HG02623 (cell line): ENCODE measurements around the gene DISC1.

Experiments used
- ATAC-seq: cut with Tn5 transposase; IDR thresholded peaks from one replicate; pipeline ENCODE4 v1.9.1; 2021; ENCODE audit warnings: moderate library complexity; ENCODE audit not compliant: unreplicated experiment

The DISC1 gene

DNA sequence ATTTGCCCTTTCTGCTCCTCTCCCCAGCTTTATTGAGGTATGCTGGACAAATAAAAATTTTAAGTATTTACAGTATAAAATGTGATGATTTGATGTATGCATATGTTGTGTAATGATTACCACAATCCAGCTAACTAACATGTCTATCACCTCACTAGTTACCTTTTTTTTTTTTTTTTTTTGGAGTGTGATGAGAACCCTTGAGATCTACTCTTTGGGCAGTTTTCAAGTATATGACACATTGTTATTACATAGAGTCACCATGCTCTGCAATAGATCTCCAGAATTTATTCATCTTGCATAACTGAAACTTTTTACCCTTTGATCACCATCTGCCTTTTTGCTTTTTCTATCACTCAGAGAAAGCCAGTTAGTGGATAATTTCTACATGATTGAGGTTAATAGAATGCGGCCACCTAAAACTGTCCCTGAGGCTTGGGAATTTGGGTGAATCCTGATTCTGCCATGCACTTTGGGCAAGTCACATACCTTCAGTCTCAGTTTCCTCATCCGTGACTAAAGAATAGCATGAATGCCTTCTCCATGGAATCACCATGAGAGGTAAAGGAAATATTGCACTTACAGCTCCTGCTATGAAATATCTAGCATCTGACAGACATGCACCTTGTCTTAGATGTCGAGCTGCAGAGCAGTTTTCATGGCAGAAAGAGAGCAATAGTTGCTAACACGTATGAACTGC, 295.2 kb downstream of the DISC1 start:
- ATAC-seq, result no peak

DNA sequence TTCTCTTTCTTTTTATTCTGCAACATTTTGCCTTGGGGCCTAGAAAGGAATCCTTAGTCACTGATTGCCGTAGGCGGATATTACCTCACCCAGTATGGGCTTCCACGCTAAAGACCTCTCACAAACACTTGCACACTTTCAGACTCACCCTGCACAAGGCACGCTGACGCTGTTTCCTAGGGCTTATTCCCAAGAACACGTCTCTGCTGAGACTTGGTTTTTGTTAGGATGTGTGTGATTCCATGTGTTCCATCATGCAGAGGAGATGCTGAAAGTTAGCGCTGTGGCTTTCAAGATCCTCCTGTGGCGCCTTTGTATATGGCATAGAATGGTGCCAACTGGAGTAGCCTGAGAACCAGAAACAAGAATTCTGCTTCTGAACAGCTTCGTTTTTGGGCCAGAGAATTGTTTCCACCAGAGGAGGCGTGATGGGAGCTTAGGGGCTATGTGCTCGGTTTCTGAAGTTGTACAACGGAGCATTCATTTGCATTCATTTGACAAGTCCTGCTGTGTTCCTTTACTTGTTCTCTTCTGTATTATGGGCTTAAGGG, 297.0 kb downstream of the DISC1 start:
- ATAC-seq, result no peak

DNA sequence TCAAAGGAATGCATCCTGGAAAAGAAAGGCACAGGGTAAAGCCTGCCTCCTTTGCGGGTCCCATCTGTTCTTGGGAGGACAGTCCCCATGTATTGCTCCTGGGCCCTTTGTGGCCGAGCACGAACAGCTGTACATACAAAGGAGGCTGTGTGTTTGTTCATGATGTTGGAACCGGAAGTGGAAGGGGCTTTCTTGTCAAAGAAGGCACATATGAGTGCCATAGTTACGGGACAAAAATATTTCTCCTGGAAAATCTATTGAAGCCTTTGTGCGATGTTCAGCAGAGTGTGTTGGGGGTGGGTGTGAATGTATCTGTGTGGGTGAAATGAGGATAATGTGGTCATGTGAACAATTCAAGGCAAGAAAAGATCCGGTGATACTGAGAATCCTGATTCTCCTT, 297.6 kb downstream of the DISC1 start:
- no peak for ATAC-seq

DNA sequence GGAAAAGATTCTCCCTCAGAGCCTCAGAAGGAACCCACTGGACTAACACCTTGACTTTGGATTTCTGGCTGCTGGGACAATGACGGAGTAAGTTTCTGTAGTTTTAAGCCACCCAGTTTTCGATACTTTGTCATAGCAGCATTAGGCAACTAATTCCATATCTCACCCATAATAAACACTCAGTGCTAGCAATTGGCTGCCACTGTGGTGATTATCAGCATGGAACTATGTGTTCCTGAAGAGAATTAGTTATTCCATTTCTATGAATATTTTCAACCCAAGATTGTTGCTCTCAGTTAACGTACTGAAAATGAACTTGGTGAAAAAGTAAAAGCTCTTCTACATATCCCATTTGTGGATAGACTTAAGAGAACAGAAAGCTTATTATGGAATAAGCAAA, 299.3 kb downstream of the DISC1 start:
- no peak for ATAC-seq

DNA sequence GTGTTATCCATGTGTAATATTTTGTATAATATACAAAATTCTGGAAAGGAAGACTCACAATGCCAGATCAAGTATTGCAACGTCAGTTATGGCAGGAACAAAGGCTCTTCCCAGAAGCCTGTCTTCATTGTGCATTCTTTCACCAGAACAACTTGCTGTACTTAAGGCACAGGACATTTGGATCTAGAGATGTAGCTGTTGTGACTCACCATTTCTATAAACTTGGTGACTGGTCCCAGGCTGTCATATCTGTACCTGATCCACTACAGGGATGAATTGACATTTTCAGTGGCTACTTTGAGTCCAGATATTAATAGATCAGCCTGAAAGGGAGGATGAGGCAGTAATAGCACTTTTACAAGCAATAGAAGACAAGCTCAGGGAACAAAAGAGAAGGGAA, 299.8 kb downstream of the DISC1 start:
- no peak for ATAC-seq

GRCh38 chr1:231926933-231927332, 300.3 kb downstream of the DISC1 start:
- ATAC-seq, result no peak

DNA sequence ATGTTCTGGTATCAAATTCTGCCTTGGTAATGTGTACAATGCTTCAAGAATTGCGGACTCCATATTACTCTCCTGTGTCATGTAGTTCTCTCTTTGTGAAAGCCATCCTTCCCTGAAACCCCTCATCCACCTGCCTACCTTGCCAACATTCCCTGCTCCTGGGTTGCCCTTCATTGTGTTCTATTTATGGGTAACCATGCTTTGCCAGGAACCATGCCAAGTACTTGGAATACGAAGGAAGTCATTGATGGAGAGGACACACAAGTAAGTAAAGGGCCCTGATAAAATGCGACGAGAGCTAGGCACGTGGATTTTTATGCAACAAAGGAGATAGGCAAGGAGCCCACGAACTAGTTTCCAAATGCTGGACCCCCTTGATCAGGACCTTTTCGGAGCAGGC, 300.8 kb downstream of the DISC1 start:
- ATAC-seq, result no peak

DNA sequence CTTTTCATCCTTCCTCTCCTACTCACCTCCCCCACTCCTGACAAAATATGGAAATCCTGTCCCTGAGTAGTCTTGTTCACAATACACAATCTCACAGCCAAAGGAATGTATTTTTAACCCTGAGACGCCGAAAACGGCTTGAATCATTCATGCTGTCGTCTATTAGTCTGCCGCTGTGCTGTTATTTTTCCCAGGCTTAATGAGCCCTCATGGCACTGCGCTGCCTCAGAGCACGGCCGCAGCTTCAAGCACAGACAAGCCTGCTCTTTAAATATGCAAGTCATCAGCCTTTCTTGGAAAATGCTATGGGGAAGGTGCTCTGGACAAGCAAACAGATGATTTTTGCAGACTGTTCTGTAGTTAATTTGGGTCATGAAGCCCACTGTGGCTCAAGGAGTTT, 302.7 kb downstream of the DISC1 start:
- no peak for ATAC-seq

- ATAC-seq, result no peak
These were observed 303.8 kb downstream of the DISC1 start for GRCh38 chr1:231930257-231930947.

DNA sequence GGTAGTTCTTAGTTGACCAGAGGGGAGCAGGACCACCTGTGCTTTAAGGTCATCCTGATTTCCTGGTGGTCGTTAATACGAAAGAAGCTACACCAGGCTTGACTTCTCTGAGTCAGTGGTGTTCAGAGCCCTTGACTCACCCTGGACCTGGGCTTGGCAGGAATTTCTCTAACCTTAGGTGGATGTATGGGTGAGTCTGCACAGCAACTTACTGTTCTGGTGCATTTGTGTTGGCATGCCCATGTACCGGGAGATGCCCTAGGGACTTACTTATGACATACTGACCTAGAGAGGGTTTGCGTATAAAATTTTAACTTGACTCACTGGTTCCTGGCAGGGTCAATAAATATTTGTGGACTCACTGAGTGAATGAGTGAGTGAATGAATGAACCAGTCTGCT, 304.6 kb downstream of the DISC1 start:
- ATAC-seq, result no peak

DNA sequence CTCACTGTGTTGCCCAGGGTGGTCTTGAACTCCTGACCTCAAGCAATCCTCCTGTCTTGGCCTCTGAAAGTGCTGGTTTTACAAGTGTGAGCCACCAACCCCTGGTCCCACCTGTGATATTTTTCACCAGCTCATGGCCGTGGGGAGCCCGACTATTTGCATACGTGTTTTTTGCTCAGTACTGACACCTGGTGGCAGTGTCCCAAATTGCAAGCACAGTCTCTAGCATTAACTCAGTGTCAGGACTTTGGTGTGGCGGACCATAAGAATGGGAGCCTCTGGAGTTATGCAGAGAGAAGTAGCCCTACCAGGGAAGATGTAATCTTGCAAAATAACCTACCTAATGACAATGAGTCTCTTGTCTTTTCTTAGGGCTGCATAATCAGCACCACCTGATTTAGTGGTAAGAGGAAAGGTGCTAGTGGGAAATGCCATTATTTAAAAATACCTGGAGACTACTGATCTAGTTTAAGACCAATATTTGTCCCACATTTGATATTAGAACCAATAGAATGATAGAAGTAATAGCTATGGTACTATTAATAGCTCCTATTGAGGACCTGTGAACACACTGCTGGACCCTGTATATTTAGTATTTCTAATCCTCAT, 305.4 kb downstream of the DISC1 start:
- ATAC-seq, result no peak

GRCh38 chr1:231933711-231934626, 307.4 kb downstream of the DISC1 start:
- no peak for ATAC-seq

DNA sequence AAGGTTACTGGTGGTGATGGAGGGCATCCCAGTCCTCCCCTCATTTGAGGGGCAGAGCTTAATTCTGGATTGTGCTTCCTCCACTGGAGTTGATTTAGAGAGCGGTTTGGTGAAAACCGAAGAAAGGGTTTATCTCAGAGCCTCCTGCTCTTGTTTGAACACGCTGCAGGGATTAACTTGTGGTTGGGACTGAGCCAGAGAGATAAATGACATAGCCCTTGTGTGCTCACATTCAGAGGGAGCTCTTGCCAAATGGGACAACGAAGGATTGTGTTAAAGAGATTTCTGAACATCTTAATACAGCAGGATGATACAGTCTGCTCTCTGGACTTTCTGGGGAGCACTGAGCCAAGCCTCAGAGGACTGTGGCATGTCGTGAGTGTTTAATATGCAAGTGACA, 308.2 kb downstream of the DISC1 start:
- ATAC-seq, result no peak

- ATAC-seq, result no peak
These were observed 309.3 kb downstream of the DISC1 start for GRCh38 chr1:231935856-231936255.

- ATAC-seq, result no peak
These were observed 310.6 kb downstream of the DISC1 start for GRCh38 chr1:231936983-231937775.

DNA sequence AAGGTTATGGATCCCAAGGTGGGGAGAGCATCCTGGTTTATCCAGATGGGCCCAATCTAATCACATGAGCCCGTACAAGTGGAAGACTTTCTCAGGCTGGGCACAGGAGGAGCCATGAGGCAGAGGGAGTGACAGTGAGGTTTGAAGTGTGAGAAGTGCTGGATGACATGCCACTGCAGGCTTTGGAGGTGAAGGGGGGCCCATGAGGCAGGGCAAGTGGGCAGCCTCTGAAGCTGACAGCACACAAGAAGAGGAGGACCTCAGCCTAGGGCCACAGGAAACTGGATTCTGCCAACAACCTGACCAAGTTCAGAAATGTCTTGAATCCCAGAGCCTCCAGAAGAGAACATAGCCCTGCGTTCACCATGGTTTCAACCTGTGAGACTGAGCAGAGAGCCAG, 311.6 kb downstream of the DISC1 start:
- ATAC-seq, result no peak

GRCh38 chr1:231938711-231939110, 312.1 kb downstream of the DISC1 start:
- ATAC-seq, result no peak

GRCh38 chr1:231939118-231939517, 312.5 kb downstream of the DISC1 start:
- ATAC-seq, result no peak

DNA sequence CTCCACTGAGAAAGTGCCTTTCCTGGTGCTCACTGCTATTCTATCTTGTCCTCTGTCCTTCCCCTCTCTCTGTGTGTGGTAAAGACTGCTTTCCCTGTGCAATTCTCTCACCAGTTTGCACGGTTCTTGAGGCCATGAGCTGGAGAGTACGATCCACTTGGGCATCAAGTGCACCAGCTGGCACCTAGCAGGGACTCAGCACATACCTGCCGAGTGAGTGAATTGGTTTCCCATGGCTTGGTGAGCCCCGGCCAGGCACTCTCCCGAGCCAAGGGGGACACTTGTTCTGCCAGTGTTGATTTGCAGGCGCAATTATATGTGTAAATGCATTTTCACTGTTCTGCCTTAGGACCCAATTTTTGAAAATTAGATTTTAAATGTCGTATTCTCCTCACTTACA, 313.5 kb downstream of the DISC1 start:
- ATAC-seq, result no peak

GRCh38 chr1:231940701-231941100, 314.1 kb downstream of the DISC1 start:
- ATAC-seq, result no peak
